GM18502 (cell line): ENCODE measurements around the gene CMSS1.
A peak's percentile ranks its signal among the peaks of the same experiment; 100 is the strongest.

Source experiments
- ATAC-seq: cut with Tn5 transposase; IDR thresholded peaks from one replicate; pipeline ENCODE4 v1.9.1; 2021; ENCODE audit warnings: mild to moderate bottlenecking; ENCODE audit not compliant: unreplicated experiment, poor library complexity

Gene CMSS1

DNA sequence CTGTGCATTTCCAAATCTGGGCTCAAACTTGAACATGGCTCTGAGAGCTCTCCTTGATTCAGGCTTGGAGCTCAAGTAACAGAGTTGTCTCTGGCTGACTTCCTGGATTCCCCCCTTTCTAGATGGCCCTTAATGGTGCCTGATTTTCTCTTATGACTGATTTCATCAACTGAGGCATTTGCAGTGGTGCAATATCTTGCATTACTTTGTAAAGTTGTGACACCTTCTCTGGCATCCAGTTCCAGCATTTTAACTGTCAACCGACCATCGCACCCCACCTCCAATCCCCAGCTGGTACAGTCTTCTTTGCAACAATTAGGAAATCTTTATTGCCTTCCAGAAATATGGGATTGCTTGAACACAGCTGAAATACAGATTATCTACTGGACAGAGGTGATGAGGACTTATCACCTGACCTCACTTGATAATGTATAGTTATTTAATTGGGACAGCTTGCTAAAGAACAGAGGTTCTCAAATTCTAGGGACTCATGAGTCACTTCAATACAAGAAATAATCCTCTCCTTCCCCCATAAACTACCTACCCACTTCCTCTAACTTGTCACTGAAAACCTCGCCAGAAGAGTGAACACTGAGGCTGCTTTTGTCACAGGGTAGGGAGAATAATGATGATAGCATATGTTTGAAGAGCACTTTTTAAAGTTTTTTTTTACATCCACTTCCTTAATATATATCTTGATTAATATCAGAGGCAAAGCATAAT lies 254.8 kb downstream of the CMSS1 start:
- ATAC-seq, result peak; percentile 57

GRCh38 chr3:100073049-100073713 lies 255.5 kb downstream of the CMSS1 start:
- ATAC-seq, result no peak

GRCh38 chr3:100073714-100074307 lies 256.1 kb downstream of the CMSS1 start:
- ATAC-seq, result peak; percentile 43

DNA sequence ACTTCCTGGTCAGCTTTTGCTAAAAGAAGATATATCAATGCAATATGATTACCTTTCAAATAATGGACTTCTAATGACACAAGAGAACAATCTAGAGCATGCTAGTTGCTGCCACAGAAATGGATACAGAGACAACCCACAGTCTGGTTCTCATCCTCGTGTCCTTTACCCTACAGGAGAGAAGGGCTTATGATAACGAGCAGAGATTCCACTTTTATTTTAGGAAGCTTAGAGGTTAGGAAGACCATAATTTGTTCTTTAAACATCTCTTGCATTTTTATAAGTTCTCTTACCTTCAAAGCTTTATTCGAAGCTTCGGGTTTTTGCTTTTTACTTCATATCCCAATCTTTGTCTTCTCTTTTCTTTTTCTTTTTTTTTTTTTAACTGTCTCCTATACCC lies 257.5 kb downstream of the CMSS1 start:
- ATAC-seq, result no peak

DNA sequence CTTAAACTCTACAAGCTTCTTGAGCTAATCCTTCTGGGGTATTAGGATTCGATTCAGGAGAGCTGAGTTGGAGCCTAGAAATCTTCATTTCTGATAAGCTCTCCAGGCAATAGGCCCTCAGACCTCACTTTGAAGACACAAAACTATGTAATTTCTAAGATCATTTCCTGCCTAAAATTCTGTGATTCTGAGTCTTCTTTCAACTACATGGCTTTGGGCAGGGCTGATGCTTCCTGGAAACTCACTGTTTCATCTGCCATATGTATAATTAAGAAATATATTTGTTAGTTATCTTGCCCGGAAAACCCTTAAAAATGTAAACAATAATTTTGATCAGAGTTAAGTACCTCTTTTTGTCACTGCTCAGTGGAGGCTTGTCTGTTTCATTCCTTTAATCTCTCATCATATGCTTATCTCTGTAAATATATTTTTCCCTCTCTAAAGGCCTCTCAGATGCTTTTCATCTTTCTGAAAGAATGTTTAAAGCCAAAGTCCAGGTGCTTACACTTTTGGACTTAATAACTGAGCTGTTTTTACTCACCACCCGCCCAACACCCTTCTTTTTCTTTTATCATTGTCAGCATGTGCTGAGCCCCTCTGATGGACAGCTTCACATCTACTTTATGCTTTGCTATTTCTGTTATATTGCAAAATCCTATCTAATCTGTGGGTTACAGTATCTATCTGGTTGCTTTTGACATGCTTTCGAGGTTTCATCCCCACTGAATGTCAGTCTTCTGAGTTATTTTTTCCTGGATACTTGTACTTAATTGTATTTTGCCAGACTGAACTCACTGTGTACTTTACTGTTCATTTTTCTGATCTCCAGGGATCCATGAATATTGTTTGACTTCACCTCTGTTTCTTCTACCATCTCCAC lies 258.4 kb downstream of the CMSS1 start:
- no peak for ATAC-seq

GRCh38 chr3:100076731-100077529 lies 259.3 kb downstream of the CMSS1 start:
- ATAC-seq, result no peak

DNA sequence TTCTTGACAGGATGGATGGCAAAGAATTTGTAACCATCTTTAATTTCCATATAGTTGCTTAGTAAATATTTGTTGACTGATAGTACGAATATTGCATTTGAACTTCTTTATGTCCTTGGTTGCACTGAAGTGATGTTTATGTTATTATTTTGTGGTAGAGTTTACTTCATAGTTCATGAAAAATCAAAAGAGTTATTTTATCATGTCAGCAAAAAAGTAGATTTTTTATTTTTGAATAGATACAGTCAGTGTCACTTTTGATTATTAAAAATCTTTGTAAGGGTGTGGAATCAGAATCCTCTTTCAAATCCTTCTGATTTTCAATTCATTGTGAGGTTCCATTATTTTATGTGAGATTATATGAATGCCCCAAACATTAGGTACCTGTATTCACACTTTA lies 261.7 kb downstream of the CMSS1 start:
- no peak for ATAC-seq

GRCh38 chr3:100080573-100080972 lies 262.9 kb downstream of the CMSS1 start:
- no peak for ATAC-seq

- ATAC-seq, result no peak
These were observed 263.6 kb downstream of the CMSS1 start for GRCh38 chr3:100081311-100081710.

DNA sequence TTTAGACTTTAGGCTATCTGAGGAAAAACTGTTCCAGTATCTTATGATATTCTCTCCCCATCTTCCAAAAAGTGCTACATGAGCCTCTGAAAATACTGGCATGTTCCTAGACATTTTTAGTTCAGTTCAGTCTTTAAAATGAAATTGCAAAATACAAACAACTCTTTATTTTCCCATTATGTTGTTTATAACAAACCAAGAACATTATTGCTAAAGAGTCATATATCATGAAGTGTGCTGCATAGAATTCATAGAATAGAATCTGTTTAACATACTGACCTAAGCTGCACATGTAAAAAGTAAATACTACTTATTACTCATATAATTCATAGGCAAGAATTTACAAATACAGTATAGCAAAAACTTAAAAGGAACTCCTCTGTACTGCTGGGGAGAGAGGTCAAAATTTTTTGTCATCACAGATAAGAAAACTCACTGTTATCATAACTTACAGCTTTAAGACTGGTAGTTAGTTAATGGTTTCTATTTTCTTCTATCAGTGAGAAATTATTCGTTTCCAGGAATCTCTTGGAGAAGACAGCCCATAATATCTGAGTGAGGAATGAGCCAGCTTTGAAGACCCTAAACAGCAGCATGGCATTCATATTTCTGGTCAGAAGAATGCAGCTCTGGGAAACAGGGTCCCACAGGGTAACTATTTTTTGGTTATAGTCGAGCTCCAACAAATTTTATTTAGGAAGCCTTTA lies 264.5 kb downstream of the CMSS1 start:
- ATAC-seq, result no peak

DNA sequence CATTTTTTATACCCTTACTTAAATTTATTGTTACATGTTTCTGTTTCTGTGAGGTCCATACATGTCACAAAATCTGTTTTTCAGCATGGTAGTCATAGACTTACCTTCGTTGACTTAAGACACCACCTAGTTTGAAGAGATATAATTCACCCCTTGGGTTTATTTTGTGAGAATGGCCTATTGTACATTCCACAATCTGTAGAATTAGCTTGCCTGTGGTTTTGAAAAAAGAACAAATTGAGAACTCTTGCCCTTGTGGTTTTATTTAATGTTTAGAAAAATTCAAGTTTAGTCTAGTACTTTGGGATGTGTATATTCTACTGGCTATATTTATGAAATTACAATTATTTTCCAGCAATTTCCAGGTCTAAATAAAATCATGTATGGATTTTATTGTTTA lies 265.1 kb downstream of the CMSS1 start:
- no peak for ATAC-seq

- no peak for ATAC-seq
These were observed 265.5 kb downstream of the CMSS1 start for GRCh38 chr3:100083209-100083608.

GRCh38 chr3:100084100-100084806 lies 266.6 kb downstream of the CMSS1 start:
- ATAC-seq, result no peak

DNA sequence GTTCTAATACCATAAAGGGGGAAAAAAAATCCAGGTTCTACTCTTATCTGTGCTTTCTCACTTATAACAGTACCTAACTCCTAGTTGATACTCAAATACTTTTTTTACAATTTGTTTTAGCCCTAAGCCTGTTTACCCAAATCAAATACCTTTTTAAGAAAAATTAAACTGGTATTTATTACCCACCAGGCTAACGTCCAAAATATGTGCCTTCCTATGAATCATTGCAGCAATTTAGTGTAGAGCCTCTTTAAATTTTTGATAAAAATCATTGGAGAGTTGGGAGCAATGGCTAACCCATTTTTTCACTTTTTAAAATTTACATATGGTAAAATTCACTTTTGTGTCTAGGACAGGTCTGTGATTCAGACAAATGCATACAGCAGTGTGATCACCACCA lies 268.7 kb downstream of the CMSS1 start:
- ATAC-seq, result no peak

DNA sequence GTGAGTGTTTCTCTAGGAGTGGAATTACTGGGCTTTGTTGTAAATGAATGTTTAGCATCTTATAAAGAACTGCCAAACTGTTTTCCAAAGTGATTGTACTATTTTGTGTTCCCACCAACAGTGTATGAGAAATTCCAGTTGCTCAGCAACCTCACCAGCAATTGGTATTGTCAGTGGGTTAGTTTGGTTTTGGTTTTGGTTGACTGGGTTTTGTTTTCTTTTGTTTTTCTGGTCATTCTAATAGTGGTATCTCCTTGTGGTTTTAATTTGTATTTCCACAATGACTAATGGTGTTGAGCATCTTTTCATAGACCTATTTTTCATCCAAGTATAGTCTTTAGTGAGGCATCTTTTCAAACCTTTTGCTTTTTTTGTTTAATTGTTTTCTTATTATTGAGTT lies 269.5 kb downstream of the CMSS1 start:
- peak; percentile 90 for ATAC-seq

GRCh38 chr3:100088735-100089368 lies 271.2 kb downstream of the CMSS1 start:
- no peak for ATAC-seq

DNA sequence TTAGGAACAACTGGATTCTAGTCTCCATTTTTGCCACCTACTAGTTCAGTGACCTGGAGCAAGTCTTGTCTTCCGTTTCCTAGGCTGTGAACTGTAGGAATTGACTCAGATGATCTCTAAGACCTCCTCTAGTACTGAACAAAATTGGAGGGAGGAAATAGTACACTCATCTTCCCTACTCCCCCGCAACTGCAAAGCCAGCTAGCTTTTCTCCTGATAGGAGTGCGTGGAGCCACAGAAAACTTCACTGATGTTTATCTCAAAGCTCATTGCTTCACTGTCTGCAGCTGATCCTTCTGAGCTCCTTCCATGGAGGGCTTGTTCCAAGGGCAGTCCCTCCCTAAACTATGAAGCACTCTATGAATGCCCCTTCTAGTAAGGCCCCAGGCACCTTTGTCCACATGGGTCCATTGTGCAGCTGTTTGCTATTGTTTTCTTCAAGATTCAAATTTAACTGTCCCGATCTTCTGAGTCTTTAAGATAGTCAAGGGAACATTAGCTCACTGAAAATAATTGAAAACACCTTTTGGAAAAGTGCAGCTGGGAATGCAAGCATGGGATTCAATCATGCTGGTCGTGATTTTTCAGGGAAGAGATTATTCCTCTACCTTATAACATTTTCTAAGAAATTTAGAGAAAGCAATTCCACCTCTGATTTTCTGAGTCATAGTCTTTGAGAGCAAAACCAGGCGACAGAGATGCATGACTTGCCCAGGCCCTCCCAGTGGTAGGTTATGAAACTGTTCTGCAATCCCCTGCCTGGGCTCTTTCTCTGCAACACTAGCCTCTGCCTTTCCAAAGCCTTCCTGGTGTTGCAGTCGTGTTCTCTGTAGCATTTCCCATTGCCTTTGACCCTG lies 272.4 kb downstream of the CMSS1 start:
- ATAC-seq, result peak; percentile 82
